ENCODE measurements around the gene AQP10.
"Not testable (repeated sequence)": the region's sequence is repeated elsewhere in the genome, so short reads cannot be mapped to it uniquely, and the experiment has no call there.

The AQP10 gene

GRCh38 chr1:154316704-154317103, 4.2 kb upstream of the AQP10 start:
- H3K4me1 ChIP-seq (ENCODE audit: control insufficient read depth, low read length), result no peaks in the 10 kb centered on the region
- no peaks in the 10 kb centered on the region for H3K79me2 ChIP-seq (ENCODE audit: control insufficient read depth, low read length)
- H3F3A ChIP-seq (ENCODE audit: control insufficient read depth, insufficient read depth), result no peaks in the 10 kb centered on the region
- no peak overlapping the region for H3K27ac ChIP-seq (ENCODE audit: low read depth, low read length)
- H3K4me3 ChIP-seq (ENCODE audit: low read length), result no peak overlapping the region
- no peak overlapping the region for H3K4me2 ChIP-seq (ENCODE audit: low read length)
- peaks cover 7% of the 10 kb centered on the region; the same call in 1 of the 2 replicates for H3K9me3 ChIP-seq (ENCODE audit: control insufficient read depth, insufficient read depth, low read length)
- no peak for TF ChIP-seq EZH2phosphoT487 (IDR thresholded peaks at IDR 0.05; ENCODE audit: borderline replicate concordance, low read length)
- TF ChIP-seq, protein P1, sequence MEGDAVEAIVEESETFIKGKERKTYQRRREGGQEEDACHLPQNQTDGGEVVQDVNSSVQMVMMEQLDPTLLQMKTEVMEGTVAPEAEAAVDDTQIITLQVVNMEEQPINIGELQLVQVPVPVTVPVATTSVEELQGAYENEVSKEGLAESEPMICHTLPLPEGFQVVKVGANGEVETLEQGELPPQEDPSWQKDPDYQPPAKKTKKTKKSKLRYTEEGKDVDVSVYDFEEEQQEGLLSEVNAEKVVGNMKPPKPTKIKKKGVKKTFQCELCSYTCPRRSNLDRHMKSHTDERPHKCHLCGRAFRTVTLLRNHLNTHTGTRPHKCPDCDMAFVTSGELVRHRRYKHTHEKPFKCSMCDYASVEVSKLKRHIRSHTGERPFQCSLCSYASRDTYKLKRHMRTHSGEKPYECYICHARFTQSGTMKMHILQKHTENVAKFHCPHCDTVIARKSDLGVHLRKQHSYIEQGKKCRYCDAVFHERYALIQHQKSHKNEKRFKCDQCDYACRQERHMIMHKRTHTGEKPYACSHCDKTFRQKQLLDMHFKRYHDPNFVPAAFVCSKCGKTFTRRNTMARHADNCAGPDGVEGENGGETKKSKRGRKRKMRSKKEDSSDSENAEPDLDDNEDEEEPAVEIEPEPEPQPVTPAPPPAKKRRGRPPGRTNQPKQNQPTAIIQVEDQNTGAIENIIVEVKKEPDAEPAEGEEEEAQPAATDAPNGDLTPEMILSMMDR (IDR thresholded peaks at IDR 0.05; ENCODE audit: low read depth, low read length, poor library complexity, severe bottlenecking), result no peak
- no peaks in the 10 kb centered on the region for H3K36me3 ChIP-seq (ENCODE audit: control insufficient read depth, low read length)
- peaks cover 12% of the 10 kb centered on the region for H3K27me3 ChIP-seq (ENCODE audit: control insufficient read depth, low read length)
- H4K20me1 ChIP-seq (ENCODE audit: control insufficient read depth, insufficient read depth, low read depth, low read length), result no peaks in the 10 kb centered on the region
- no peaks in the 10 kb centered on the region for H3K9me2 ChIP-seq (replicated peaks; ENCODE audit: control insufficient read depth, low read length)

- H4K20me1 ChIP-seq (ENCODE audit: control insufficient read depth, insufficient read depth, low read depth, low read length), result no peaks in the 10 kb centered on the region
- H3K4me2 ChIP-seq (ENCODE audit: low read length), result no peak overlapping the region
- no peaks in the 10 kb centered on the region for H3K79me2 ChIP-seq (ENCODE audit: control insufficient read depth, low read length)
- no peak overlapping the region for H3K4me3 ChIP-seq (ENCODE audit: low read length)
- TF ChIP-seq, protein P1 (IDR thresholded peaks at IDR 0.05; ENCODE audit: low read depth, low read length, poor library complexity, severe bottlenecking), result no peak
- TF ChIP-seq EZH2phosphoT487 (IDR thresholded peaks at IDR 0.05; ENCODE audit: borderline replicate concordance, low read length), result no peak
- no peaks in the 10 kb centered on the region for H3K36me3 ChIP-seq (ENCODE audit: control insufficient read depth, low read length)
- no peak overlapping the region for H3K27ac ChIP-seq (ENCODE audit: low read depth, low read length)
- peaks cover 7% of the 10 kb centered on the region; the same call in 1 of the 2 replicates for H3K9me3 ChIP-seq (ENCODE audit: control insufficient read depth, insufficient read depth, low read length)
- no peaks in the 10 kb centered on the region for H3F3A ChIP-seq (ENCODE audit: control insufficient read depth, insufficient read depth)
- H3K27me3 ChIP-seq (ENCODE audit: control insufficient read depth, low read length), result peaks cover 18% of the 10 kb centered on the region
- H3K4me1 ChIP-seq (ENCODE audit: control insufficient read depth, low read length), result no peaks in the 10 kb centered on the region
- H3K9me2 ChIP-seq (replicated peaks; ENCODE audit: control insufficient read depth, low read length), result no peaks in the 10 kb centered on the region
Measured at GRCh38 chr1:154318386-154318785, 2.5 kb upstream of the AQP10 start.

DNA sequence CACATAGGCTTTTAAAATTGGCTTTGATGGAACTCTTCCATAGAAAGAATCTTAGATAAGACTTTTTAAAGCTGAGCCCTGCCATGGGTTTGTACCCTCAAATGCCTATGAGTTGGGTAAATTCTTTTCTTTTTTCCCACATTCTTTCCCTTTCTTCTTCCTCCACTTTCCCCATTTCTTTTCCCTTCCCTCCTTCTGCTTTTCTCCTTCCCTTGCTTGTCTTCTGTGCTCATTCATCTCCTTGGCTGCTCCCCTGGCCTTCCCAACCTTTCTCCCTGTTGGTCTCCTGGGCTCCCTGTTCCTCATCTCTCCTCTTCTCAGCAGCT, 679 bp downstream of the AQP10 start:
- not testable (repeated sequence) for H3K4me2 ChIP-seq (ENCODE audit: low read length); H3K27ac ChIP-seq (ENCODE audit: low read depth, low read length)

GRCh38 chr1:154323493-154323892, 2.6 kb downstream of the AQP10 start:
- H3K9me2 ChIP-seq (replicated peaks; ENCODE audit: control insufficient read depth, low read length), result no peaks in the 10 kb centered on the region
- no peaks in the 10 kb centered on the region for H3K36me3 ChIP-seq (ENCODE audit: control insufficient read depth, low read length)
- no peak for TF ChIP-seq EZH2phosphoT487 (IDR thresholded peaks at IDR 0.05; ENCODE audit: borderline replicate concordance, low read length)
- TF ChIP-seq, protein P1 (IDR thresholded peaks at IDR 0.05; ENCODE audit: low read depth, low read length, poor library complexity, severe bottlenecking), result no peak
- H4K20me1 ChIP-seq (ENCODE audit: control insufficient read depth, insufficient read depth, low read depth, low read length), result peaks cover 5% of the 10 kb centered on the region; the same call in 1 of the 2 replicates
- peaks cover 35% of the 10 kb centered on the region for H3K4me1 ChIP-seq (ENCODE audit: control insufficient read depth, low read length)
- no peaks in the 10 kb centered on the region for H3K9me3 ChIP-seq (ENCODE audit: control insufficient read depth, insufficient read depth, low read length)
- H3K27me3 ChIP-seq (ENCODE audit: control insufficient read depth, low read length), result peaks cover 60% of the 10 kb centered on the region
- no peak overlapping the region for H3K4me2 ChIP-seq (ENCODE audit: low read length)
- H3K4me3 ChIP-seq (ENCODE audit: low read length), result no peak overlapping the region
- no peak overlapping the region for H3K27ac ChIP-seq (ENCODE audit: low read depth, low read length)
- H3F3A ChIP-seq (ENCODE audit: control insufficient read depth, insufficient read depth), result no peaks in the 10 kb centered on the region
- no peaks in the 10 kb centered on the region for H3K79me2 ChIP-seq (ENCODE audit: control insufficient read depth, low read length)

More for the DNA sequence above, 679 bp downstream of the AQP10 start:
- H3K4me1 ChIP-seq (ENCODE audit: control insufficient read depth, low read length), result peaks cover 17% of the 10 kb centered on the region
- not testable (repeated sequence) for H3K79me2 ChIP-seq (ENCODE audit: control insufficient read depth, low read length); H3K9me3 ChIP-seq (ENCODE audit: control insufficient read depth, insufficient read depth, low read length); H4K20me1 ChIP-seq (ENCODE audit: control insufficient read depth, insufficient read depth, low read depth, low read length); H3K4me3 ChIP-seq (ENCODE audit: low read length); H3K9me2 ChIP-seq (replicated peaks; ENCODE audit: control insufficient read depth, low read length); H3K36me3 ChIP-seq (ENCODE audit: control insufficient read depth, low read length); H3F3A ChIP-seq (ENCODE audit: control insufficient read depth, insufficient read depth)
- H3K27me3 ChIP-seq (ENCODE audit: control insufficient read depth, low read length), result peaks cover 46% of the 10 kb centered on the region

All from DOHH2 (cell line).